GM10847 (cell line): ENCODE results near the gene PCDH19.

Experiments
- POLR2A ChIP-seq: IDR thresholded peaks from 2 replicates; pipeline ENCODE4 v1.6.1; 2011; ENCODE audit not compliant: insufficient read length; ENCODE audit errors: extremely low read depth

PCDH19 gene

DNA sequence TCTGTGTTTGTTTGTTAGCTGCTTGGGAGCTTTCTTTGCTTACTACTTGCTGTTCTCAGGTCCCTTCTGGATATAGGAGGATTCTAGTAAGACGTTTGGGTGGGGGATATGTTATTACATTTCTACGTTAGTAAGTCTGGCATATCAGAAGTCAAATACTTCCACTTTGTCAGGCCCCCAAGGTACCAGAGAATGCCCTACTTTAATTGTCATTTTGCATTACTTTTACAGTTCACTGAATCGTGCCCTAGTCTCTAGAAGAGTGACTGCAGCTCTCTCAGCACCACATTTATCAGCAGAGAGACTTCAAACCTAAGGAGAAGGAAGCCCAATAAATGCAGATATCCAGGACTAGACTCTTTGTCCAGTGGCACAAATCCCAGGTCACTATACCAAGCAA, 54.4 kb downstream of the PCDH19 start:
- no peak for TF ChIP-seq POLR2A

GRCh38 chrX:100353326-100353725, 56.7 kb downstream of the PCDH19 start:
- TF ChIP-seq POLR2A = no peak

DNA sequence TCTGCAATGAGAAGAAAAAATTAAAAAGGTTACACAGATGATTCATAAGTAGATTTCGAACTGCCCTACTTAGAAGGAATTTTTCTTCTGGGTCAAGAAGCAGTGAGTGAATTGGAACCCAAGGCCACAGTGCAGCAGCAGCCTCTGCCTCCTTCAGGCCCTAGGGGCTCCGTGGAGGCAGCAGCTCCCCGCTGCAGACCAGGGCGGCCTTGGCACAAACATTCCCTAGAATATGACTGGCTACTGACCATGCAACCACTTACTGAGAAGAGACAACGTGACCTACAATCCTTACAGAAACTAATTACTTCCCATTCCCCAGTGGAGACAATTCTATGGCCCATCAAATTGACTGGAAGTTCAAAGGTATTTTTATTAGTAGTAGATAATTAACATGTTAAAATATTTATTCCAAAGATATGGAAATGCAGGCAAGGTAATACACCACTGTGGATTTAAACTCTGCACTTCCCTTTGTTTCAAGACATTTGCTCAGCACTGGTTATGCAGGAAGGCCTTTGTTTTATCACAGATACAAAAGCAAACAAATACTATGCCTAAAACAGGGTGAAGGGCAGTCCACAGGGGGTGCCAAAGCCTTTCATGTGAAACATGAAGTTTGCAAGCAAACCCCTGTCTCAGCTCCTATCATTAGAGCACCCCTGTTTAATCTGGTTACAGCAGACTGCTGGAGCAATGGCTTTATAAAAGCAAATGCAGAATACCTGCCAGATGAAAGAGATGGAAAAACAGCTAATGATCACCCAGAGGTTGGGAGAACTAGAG, 59.2 kb downstream of the PCDH19 start:
- TF ChIP-seq POLR2A = no peak

DNA sequence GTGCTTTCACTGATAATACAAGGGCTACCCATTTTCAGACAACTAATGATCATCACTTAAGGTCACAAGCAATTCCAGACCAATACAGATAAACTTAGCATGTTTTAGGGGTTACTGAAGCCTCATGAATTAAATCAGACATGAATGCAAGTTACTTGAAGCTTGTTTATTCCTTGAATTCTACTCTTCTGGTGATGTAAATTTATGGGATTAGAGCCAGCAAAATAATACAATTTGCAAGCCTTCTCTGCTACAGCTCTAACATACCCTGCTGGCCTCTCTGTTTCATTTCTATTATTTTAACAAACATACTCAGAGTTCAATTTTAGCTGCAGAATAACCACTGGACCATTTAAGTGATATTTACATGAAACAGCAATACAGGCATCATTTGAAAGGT, 60.7 kb downstream of the PCDH19 start:
- TF ChIP-seq POLR2A = no peak

DNA sequence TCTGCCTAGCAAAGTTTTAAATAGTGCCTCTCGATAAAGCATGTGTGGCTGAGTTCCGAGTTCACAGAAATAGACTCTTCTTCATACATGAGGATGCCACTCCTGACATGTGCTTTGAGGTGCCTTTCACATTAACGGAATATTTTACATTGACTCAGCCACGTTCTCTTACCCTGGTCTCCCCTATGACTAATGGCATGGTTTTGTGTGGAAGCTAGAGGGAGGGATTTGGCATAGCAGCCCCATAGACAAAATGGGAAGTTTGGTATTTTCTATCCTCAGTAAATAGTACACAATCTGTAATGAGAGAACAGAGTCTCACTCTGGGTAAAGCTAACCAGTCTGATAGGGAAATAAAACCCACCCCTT, 68.9 kb downstream of the PCDH19 start:
- no peak for TF ChIP-seq POLR2A

GRCh38 chrX:100340491-100341141, 69.5 kb downstream of the PCDH19 start:
- TF ChIP-seq POLR2A = no peak

GRCh38 chrX:100328351-100328750, 81.7 kb downstream of the PCDH19 start:
- no peak for TF ChIP-seq POLR2A

DNA sequence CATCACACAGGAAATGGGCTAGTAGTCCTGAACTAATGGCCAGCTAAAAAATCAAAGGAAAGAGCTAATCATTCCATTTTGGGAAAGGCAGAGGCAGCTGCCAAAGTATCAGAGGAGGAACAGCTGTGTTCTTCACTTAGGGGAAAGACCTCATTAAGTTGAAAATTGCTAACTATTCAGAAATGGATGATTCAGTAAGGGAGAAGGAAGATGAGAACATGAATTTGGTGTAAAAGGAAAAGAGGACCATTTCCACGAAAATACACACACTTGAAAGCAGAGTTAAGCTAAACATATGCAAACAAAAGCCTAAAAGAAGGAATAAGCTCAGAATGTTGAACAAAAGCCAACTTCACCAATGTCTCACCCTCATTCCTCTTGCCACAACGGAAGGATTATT, 90.4 kb downstream of the PCDH19 start:
- no peak for TF ChIP-seq POLR2A

GRCh38 chrX:100316987-100317386, 93.1 kb downstream of the PCDH19 start:
- no peak for TF ChIP-seq POLR2A

DNA sequence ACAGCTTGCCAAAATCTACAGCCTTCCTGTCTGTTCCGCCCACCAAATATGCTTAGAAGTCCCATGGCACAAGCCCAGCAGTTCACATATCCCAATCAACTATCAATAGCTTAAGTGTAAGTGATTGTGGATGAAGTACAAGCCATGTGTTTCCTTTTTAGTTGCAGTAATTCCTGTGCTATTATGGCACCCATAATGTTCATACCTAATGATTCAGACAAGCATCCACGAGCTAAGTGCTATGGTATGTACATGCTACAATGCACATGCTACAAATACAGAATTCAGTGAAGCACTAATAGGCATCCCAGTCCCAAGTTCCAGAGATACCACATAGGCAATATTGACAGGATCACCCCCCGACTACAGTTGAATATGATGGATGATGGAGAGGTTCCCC, 94.5 kb downstream of the PCDH19 start:
- no peak for TF ChIP-seq POLR2A

- no peak for TF ChIP-seq POLR2A
Measured at GRCh38 chrX:100299559-100299958, 110.5 kb downstream of the PCDH19 start.

DNA sequence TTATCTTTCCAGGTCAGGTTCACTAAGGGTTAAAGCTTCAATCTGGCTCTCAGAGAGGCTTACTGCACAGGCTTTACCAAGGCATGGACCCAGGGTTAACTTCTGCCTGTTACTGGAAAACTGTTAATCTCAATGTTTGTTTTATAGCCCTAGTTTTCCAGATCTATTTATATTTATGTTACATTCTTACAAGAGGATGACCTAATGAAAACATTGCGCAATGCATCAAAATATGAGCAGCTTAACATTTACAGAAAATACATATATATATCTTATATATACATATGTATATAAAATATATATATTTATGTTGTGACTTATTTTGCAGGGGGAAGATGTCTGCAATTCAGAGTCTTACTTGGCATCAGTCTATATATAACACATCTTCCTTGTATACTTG, 112.3 kb downstream of the PCDH19 start:
- no peak for TF ChIP-seq POLR2A

DNA sequence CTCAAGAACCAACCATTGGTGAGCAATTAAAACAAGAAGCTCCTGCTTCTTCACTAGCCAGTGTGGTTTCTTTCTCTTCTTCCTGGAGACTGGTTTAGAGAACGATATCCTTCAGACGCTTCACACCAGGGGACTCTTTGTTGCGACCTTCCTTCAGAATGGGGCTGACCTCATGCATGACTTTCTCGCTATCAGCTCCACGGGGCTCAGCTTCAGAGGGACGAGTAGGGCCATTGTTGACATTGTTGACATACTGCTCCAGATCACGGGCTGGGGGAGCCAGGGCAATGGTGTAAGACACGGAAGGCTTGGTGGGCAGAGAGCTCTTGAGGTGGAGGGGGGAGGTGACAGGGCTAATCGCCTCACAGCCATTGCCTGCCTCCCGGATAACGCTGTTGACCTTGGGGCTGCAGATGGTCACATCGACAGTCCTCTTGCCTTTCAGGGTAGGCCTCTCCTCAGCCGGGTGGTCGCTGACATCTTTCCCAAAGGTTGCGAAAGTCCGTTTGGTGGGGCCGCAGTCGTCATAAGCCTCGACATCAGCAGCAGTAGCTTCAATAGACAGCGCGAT, 113.8 kb downstream of the PCDH19 start:
- no peak for TF ChIP-seq POLR2A

DNA sequence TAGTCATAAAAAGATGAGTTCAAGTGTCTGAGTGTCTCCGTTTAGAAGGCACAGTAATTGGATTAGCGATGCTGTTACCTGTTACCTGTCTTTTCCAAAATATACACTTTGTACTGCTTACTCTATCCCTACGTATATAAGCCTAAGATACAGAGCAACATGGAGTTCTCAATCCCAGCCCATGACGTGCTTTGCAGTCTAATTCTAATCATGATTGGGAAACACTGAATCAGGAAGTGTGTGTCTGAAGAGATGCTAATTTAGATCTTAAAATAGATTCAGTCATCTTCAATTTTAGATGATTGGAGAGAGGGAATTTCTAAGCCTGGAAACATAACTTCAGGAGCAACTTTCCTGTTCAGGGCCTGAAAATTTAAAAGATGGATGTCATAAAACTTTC, 115.1 kb downstream of the PCDH19 start:
- TF ChIP-seq POLR2A = no peak

DNA sequence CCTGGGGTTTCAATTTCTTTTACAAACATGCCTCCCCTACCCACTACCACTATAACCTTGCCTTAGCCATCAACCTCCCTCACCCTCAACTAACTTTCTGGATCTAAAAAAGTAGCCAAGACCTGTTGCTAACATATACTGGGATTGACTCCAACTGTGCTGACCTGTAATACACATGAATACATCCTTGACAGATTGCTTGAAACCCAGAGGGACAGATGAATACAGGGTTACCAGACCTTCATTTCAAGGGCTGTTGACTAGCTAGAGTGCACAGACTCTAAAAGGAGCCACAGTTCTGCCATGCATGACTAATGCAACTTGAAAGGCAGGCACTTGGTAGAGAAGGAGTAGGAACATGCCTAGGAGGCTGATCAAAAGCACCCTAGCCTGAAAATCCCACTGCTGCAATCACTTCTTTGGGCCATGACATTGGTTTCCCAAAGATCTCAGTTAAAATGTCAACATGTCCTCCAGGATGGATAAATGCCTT, 121.0 kb downstream of the PCDH19 start:
- TF ChIP-seq POLR2A = no peak

- TF ChIP-seq POLR2A = no peak
Measured at GRCh38 chrX:100277231-100277630, 132.8 kb downstream of the PCDH19 start.
